ENCODE data around the gene FLNC.

Gene FLNC

DNA sequence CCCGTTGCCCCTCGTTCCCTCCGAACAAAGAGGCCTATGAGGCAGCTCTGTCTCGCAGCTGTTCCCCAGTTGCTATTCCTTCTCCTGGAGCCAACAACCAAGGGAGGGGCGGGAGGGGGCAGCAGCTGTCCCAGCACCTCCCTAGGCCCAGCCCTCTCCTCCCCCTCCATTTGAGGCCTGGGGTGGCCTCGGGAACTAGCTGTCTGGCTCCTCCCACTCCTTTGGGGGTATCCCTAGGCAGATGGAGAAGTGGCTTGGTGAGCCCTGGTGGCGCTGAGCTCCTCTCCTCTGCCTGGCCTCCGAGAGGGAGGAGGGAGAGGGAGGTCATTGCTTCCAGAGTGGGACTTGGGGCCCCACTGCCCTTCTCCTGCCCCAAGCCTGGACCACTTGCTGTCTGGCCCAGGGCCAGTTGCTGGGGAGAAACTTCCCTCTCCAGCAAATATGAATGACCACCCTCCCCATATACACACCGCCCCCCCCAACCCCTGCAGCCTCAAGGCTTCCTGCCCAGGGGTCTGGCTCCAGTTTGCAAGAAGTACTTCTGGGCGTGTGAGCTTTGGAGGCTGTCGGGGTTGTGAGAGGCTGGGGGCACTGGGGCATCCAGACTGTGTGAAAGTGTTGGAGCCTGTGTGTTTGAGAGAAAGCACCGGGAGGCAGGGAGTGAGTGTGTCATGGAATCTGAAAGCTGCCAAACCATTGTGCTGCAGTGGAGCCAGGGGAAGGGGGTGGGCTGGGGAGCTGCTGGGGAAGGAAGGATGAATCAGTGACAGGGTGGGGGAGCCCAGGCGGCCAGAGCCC is 3.1 kb downstream of the FLNC start:
- no peak for DNase-seq

GRCh38 chr7:128833946-128834325 is 3.7 kb downstream of the FLNC start:
- no peak for DNase-seq

DNA sequence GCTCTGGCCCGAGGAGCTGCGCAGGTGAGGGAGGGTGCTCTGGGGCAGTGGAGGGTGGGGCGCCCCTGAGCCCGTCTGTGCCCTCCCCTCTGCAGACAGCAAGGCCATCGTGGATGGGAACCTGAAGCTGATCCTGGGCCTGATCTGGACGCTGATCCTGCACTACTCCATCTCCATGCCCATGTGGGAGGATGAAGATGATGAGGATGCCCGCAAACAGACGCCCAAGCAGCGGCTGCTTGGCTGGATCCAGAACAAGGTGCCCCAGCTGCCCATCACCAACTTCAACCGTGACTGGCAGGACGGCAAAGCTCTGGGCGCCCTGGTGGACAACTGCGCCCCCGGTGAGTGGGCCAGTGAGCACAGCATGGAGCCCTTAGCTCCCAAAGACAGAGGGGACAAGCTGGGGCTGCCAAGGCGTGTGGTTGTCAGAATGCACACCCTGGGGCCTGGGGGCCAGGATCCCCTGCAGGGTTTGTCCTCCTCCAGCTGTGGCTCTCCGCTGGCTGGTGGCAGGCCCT is 5.1 kb downstream of the FLNC start:
- no peak for DNase-seq

DNA sequence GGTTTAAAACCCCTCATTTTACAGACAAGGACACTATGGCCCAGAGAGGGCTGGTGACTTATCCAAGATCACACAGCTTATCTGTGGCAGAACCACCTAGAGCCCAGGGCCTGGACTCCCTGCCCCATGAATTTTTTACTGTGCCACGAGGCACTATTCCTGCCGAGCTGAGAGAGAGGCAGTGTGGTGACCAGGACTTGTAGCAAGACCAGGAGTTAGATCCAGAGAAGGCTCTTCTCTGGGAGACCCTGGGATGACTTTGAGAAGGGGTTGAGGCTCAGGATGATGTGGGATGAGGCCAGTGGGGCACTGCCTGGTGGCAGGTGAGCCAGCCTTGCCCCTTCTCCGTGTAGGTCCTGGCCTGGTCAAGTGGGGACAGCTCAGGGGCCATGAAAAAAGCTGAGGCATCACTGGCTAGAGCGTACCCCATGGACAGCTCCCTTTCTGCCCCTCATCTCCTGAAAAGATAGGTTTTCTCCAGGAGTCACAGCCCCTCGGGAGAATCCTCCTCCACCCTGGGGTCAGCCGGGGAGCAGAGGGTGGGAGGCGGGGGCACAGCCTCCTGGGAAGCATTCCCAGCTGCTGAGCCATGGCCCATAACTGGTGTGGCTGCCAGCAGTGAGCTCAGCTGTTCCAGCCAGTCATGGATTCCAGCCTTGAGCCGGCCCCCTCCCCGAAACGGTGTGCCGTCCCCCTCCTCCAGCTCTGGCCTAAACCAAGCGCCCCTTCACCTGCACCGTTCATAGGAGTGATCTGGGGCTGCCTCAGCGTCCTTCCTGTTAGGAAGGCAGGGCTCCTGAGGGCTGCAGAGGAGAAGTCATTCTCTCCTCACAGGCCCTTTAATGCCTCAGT is 5.8 kb downstream of the FLNC start:
- no peak for DNase-seq

DNA sequence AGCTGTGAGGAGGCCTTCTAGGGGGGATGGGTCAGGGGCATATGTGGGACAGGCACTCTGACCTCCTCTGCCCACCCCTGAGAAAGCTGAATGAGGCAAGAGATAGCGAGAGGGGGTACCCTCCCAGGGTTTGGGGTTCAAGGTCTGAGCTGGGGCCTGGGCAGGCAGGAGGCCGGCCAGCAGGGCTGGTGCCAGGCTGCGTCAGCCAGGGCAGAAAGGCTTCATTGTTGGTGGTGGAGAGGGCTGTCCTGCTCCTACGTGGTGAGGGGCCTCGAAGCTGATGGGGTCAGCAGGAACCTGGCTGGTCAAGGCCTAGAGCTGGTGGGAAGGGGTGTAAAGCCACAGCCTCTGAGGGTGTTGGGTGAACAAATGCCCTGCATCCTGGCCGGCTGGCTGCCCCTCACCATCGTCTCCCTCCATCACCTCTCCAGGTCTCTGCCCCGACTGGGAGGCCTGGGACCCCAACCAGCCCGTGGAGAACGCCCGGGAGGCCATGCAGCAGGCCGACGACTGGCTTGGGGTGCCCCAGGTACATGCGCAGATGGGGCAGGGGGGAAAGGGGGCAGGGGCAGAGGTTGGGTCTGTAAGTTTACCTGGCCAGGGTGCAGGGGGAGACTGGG is 6.6 kb downstream of the FLNC start:
- no peak for DNase-seq

GRCh38 chr7:128837521-128837921 is 7.3 kb downstream of the FLNC start:
- DNase-seq: no peak

- no peak for DNase-seq
Measured at GRCh38 chr7:128838109-128838779, 8.0 kb downstream of the FLNC start.

DNA sequence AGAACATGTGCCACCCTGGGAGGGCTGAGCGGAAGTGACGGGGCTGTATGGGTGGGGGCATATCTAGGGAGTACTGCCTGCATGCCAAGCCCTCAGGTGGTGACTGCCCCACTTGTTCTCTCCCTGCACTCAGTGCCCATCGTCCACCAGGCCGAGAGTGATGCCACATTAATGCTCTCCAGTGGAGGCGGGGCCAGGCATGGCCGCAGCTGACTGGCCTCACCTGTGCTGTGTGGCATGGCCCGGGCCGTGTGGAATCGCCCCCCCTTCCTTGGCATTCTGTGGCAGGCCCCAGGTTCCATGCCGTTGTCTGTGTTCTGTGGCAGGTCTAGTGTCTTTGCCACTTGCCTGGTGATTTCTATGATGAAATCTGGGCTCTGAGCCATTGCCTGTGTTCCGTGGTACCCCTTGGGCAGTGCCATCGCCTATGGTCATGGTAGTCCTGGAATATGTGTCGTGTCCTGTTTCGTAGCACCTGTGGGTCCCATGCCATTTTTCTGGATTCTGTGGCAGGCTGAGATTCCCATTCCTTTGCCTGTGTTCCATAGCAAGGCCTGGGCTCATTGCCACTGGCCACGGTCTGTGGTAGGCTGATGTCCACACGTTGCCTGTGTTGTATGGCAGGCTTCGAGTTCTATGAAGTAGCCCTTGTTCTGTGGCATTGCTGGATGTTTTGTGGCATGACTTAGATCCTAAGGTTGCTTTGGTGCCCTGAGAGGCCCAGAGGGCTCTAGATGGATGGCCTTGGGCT is 8.9 kb downstream of the FLNC start:
- DNase-seq: no peak

DNA sequence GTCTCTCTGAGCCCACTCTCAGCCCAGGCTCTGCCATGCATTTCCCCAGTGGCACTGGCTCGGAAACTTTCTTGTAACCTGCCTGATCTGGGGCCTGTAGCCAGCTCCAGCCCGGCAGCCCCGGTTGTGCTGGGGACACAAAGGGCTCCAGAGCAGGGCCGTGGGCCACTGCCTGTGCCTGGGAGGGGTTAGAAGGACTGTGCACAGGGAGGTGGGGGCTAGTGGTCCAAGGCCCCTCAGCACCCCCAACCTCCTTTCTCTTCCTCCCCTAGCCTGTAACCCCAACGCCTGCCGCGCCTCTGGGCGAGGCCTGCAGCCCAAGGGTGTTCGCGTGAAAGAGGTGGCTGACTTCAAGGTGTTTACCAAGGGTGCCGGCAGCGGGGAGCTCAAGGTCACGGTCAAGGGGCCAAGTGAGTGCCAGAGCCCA is 9.6 kb downstream of the FLNC start:
- DNase-seq: no peak

DNA sequence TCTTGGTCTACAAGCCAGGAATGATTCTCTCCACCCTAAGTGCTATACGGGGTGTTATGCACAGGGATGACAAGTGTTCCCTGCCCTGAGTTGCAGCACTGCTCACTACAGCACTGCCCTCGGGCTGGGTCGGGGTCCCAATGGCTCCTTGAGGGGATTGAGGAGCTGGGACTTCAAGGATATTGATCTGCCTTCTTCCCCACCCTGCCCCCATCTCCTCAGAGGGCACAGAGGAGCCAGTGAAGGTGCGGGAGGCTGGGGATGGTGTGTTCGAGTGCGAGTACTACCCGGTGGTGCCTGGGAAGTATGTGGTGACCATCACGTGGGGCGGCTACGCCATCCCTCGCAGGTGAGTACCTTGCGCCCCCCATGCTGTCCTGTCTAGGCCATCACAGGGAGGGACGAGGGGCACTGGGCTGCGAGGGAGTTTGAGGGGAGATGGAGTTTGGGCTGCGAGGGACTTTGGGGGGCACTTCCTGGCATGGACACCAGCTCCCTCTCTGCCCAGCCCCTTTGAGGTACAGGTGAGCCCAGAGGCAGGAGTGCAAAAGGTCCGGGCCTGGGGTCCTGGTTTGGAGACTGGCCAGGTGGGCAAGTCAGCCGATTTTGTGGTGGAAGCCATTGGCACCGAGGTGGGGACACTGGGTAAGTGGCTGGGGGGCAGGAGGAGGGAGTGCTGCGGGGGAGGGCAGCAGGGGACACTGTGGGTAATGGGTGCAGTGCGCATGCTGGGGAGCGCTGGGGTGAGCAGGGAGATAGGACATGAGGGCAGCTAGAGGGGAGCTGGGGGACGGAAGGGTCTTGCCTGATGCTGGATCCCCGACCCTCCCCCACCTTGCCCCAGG is 10.3 kb downstream of the FLNC start:
- DNase-seq: no peak

GRCh38 chr7:128841171-128841690 is 11.0 kb downstream of the FLNC start:
- DNase-seq: no peak

DNA sequence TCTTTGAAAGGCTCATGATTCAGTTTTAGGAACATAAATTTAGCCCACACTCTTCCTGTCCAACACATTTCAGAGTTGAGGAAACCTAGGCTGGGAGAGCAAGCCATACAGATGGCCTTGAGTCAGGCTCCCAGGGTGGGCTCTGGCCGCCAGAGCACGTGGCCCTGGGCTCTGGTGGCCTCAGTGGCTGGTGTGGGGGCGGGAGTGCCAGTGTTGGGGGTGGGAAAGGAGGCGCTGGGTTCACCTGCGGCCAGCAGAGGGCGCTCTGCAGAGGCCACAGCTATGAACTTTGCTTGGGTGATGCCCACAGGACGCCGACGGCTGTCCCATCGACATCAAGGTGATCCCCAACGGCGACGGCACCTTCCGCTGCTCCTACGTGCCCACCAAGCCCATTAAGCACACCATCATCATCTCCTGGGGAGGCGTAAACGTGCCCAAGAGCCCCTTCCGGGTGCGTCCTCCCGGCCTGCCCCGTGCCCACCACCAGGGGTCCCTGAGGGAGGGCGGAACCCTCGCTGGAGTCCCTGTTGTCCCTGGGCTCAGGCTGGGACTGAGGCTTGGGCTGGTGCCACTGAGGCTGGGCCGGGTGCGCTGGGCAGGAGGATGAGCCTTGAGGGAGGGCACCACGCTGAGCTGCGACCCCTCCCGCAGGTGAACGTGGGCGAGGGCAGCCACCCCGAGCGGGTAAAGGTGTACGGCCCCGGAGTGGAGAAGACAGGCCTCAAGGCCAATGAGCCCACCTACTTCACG is 11.9 kb downstream of the FLNC start:
- DNase-seq: peak; percentile 71

DNA sequence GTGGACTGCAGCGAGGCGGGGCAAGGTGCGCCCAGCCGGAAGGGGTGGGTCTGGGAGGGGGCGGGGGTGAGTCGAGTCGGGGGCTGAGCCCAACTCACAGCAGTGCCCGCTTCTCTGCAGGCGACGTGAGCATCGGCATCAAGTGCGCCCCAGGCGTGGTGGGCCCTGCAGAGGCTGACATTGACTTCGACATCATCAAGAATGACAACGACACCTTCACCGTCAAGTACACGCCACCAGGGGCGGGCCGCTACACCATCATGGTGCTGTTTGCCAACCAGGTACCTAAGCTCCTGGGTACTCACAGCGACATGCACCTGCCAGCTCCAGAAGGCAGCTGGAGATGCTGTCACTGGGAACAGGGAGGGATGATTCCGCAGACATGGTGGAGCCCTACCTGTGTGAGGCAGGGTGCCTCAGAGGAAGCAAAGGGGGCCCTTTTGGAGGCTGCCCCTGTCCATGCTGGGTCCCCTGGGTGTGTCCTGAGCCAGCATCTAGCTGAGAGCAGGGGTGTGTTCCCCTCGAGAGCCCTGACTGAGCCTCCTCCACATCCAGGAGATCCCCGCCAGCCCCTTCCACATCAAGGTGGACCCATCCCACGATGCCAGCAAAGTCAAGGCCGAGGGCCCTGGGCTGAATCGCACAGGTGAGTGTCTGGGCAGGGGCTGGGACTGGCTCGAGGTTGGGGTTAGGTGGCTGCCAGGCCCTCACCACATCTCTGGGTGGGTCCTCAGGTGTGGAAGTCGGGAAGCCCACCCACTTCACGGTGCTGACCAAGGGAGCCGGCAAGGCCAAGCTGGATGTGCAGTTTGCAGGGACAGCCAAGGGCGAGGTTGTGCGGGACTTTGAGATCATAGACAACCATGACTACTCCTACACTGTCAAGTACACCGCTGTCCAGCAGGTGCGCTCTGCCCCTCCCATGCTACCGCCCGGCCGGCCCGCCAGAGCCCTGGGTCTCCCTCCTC is 12.8 kb downstream of the FLNC start:
- DNase-seq: no peak

DNA sequence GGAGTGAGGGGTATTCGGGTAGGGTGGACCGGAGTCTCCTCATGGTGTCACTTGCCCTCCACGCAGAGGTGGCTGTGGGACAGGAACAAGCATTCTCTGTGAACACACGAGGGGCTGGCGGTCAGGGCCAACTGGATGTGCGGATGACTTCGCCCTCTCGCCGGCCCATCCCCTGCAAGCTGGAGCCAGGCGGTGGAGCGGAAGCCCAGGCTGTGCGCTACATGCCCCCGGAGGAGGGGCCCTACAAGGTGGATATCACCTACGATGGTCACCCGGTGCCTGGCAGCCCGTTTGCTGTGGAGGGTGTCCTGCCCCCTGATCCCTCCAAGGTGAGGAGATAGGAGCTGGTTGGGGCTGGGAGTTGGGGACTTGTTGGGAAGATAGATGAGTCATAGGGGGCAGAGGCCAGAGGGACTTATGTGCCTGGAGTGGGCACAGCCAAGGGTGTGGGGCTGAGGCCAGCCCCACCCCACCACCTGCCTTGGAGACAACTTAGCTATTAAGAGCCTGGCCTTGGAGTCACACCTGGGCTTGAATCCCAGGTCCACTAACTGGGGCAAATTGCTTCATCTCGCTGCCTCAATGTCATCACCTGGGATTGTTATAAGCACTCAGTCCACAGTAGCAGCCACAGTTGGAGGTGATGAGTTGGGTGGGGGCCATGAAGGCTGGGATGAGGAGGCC is 13.9 kb downstream of the FLNC start:
- DNase-seq: no peak

- DNase-seq: no peak
Measured at GRCh38 chr7:128844777-128845311, 14.6 kb downstream of the FLNC start.

- no peak for DNase-seq
Measured at GRCh38 chr7:128845475-128845874, 15.3 kb downstream of the FLNC start.

GRCh38 chr7:128845987-128846386 is 15.8 kb downstream of the FLNC start:
- no peak for DNase-seq
